ENCODE measurements around the gene ADAM12.

Gene ADAM12

DNA sequence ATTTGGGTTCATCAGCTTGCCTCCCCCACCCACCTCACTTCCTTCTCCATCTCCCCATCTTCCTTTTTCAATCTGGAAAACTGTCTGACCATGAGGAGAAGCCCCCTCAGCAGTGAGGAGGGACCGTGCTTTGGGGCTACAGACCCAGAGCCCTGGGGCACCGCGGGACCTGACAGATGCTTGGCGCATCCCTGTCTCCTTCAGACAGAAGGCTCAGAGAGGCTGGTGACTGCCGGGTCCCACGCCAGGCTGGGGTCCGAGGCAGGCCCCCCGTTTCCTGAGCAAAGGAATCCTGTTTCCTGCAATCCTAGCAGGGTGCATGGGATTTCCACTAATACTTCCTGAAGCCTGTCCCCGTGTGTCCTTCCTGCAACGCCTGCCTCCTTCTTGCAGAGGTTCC, 344.9 kb downstream of the ADAM12 start:
- TF ChIP-seq TCF12 (IDR thresholded peaks at IDR 0.05; ENCODE audit: low read depth) = no peak
- TF ChIP-seq NFIC (IDR thresholded peaks at IDR 0.05) = no peak
- TF ChIP-seq, protein P1, sequence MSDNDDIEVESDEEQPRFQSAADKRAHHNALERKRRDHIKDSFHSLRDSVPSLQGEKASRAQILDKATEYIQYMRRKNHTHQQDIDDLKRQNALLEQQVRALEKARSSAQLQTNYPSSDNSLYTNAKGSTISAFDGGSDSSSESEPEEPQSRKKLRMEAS (IDR thresholded peaks at IDR 0.05) = no peak
- TF ChIP-seq EGR1 (IDR thresholded peaks at IDR 0.05) = no peak
- no peak for TF ChIP-seq CEBPB (IDR thresholded peaks at IDR 0.05)
- TF ChIP-seq ZBTB7A (IDR thresholded peaks at IDR 0.05; ENCODE audit: low read depth) = no peak
- TF ChIP-seq, protein P2, sequence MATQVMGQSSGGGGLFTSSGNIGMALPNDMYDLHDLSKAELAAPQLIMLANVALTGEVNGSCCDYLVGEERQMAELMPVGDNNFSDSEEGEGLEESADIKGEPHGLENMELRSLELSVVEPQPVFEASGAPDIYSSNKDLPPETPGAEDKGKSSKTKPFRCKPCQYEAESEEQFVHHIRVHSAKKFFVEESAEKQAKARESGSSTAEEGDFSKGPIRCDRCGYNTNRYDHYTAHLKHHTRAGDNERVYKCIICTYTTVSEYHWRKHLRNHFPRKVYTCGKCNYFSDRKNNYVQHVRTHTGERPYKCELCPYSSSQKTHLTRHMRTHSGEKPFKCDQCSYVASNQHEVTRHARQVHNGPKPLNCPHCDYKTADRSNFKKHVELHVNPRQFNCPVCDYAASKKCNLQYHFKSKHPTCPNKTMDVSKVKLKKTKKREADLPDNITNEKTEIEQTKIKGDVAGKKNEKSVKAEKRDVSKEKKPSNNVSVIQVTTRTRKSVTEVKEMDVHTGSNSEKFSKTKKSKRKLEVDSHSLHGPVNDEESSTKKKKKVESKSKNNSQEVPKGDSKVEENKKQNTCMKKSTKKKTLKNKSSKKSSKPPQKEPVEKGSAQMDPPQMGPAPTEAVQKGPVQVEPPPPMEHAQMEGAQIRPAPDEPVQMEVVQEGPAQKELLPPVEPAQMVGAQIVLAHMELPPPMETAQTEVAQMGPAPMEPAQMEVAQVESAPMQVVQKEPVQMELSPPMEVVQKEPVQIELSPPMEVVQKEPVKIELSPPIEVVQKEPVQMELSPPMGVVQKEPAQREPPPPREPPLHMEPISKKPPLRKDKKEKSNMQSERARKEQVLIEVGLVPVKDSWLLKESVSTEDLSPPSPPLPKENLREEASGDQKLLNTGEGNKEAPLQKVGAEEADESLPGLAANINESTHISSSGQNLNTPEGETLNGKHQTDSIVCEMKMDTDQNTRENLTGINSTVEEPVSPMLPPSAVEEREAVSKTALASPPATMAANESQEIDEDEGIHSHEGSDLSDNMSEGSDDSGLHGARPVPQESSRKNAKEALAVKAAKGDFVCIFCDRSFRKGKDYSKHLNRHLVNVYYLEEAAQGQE (IDR thresholded peaks at IDR 0.05; ENCODE audit: low read depth) = no peak
- TF ChIP-seq TEAD4 (IDR thresholded peaks at IDR 0.05) = no peak
- TF ChIP-seq, protein P3, sequence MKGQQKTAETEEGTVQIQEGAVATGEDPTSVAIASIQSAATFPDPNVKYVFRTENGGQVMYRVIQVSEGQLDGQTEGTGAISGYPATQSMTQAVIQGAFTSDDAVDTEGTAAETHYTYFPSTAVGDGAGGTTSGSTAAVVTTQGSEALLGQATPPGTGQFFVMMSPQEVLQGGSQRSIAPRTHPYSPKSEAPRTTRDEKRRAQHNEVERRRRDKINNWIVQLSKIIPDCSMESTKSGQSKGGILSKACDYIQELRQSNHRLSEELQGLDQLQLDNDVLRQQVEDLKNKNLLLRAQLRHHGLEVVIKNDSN (IDR thresholded peaks at IDR 0.05) = no peak
- no peak for TF ChIP-seq TAF1 (IDR thresholded peaks at IDR 0.05; ENCODE audit: low read depth)

DNA sequence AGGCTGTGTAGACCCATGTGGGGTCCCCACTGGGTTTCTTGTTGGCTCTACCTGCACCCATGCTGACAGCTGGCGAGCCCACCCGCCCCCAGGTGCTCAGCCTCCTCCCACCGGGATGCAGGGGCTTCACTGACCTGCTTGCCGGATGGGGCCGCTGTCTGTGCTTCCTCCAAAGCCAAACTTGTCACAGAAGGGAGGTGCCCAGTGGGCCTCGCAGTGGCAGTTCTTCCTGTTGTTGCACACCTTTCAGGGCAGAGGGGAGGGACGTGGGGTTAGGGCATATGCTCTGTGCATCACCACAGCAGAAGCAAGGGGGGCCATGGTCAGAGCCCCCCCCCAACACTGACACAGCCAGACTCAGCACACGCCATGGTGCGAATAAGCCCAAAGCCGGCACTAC, 345.4 kb downstream of the ADAM12 start:
- TF ChIP-seq EP300 (IDR thresholded peaks at IDR 0.05; ENCODE audit: borderline replicate concordance) = no peak
- TF ChIP-seq, protein P1 (IDR thresholded peaks at IDR 0.05) = no peak
- TF ChIP-seq YY1 (IDR thresholded peaks at IDR 0.05; ENCODE audit: low read depth) = no peak
- TF ChIP-seq TCF12 (IDR thresholded peaks at IDR 0.05; ENCODE audit: low read depth) = no peak
- TF ChIP-seq, protein P2 (IDR thresholded peaks at IDR 0.05; ENCODE audit: low read depth) = no peak
- TF ChIP-seq CREB1 (IDR thresholded peaks at IDR 0.05; ENCODE audit: low read depth) = no peak
- TF ChIP-seq NFIC (IDR thresholded peaks at IDR 0.05) = no peak
- TF ChIP-seq RAD21 (IDR thresholded peaks at IDR 0.05; ENCODE audit: low read depth) = no peak
- TF ChIP-seq CEBPB (IDR thresholded peaks at IDR 0.05) = no peak
- no peak for TF ChIP-seq TAF1 (IDR thresholded peaks at IDR 0.05; ENCODE audit: low read depth)
- TF ChIP-seq, protein P3 (IDR thresholded peaks at IDR 0.05) = no peak
- TF ChIP-seq EGR1 (IDR thresholded peaks at IDR 0.05) = no peak
- TF ChIP-seq TEAD4 (IDR thresholded peaks at IDR 0.05) = no peak
- no peak for TF ChIP-seq FOXM1 (IDR thresholded peaks at IDR 0.05; ENCODE audit: borderline replicate concordance, low read depth)
- no peak for TF ChIP-seq ZBTB7A (IDR thresholded peaks at IDR 0.05; ENCODE audit: low read depth)

DNA sequence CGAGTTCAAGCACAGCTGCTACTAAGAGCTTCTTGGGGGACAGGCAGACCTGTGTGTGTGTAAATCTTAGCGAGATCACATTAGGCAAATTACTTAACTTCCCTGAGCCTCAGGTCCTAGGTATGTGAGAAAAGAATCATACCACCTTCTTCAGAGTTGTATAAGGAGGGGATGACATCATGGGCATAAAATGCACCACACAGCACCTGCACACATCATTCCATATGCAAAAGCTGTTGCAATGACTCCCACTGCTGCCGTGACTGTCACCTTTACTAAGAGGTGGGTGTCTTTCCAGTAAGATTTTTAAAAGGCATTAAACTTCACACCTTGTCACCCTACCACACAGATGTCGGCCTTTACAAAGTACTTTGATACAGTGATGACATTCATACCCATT, 345.9 kb downstream of the ADAM12 start:
- TF ChIP-seq TEAD4 (IDR thresholded peaks at IDR 0.05) (no peak), YY1 (IDR thresholded peaks at IDR 0.05; ENCODE audit: low read depth) (no peak), FOXM1 (IDR thresholded peaks at IDR 0.05; ENCODE audit: borderline replicate concordance, low read depth) (no peak), TCF12 (IDR thresholded peaks at IDR 0.05; ENCODE audit: low read depth) (no peak), CREB1 (IDR thresholded peaks at IDR 0.05; ENCODE audit: low read depth) (no peak), ZBTB7A (IDR thresholded peaks at IDR 0.05; ENCODE audit: low read depth) (no peak), RAD21 (IDR thresholded peaks at IDR 0.05; ENCODE audit: low read depth) (no peak), NFIC (IDR thresholded peaks at IDR 0.05) (no peak), EGR1 (IDR thresholded peaks at IDR 0.05) (no peak), CEBPB (IDR thresholded peaks at IDR 0.05) (no peak), TAF1 (IDR thresholded peaks at IDR 0.05; ENCODE audit: low read depth) (no peak), EP300 (IDR thresholded peaks at IDR 0.05; ENCODE audit: borderline replicate concordance) (no peak)
- TF ChIP-seq, protein P2 (IDR thresholded peaks at IDR 0.05; ENCODE audit: low read depth) = no peak
- TF ChIP-seq, protein P1 (IDR thresholded peaks at IDR 0.05) = no peak
- TF ChIP-seq, protein P3 (IDR thresholded peaks at IDR 0.05) = no peak

DNA sequence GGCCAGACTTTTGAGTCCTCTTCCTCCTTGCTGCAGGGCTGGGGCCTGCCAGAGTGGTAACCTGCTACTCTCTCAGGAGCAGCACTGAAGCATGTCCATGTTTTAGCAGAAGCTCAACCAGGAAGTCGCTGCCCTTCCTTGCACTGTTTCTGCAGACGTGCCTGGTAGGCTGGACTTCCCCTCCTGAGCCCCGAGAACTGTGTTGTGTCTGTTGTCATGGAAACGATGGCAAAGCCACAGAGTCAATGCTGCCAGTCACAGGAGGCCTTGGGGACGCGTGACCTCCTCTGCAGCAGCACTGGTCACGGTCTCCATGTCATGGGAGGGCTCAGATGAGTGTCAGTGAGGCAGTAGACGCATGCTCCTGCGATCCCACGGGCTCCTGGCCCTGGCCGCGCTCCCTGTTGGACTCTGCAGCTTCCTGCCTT, 346.5 kb downstream of the ADAM12 start:
- no peak for TF ChIP-seq CREB1 (IDR thresholded peaks at IDR 0.05; ENCODE audit: low read depth)
- TF ChIP-seq ZBTB7A (IDR thresholded peaks at IDR 0.05; ENCODE audit: low read depth) = no peak
- no peak for TF ChIP-seq FOXM1 (IDR thresholded peaks at IDR 0.05; ENCODE audit: borderline replicate concordance, low read depth)
